ENCODE results near the gene DCAF10. TPM values are rescaled to one million over a fixed set of nuclear protein-coding genes. Genes with fewer than 3 reads are reported as not detected.

Gene DCAF10
- total RNA-seq, 2 experiments from 2014 or later: 7.2 to 7.5 TPM

DNA sequence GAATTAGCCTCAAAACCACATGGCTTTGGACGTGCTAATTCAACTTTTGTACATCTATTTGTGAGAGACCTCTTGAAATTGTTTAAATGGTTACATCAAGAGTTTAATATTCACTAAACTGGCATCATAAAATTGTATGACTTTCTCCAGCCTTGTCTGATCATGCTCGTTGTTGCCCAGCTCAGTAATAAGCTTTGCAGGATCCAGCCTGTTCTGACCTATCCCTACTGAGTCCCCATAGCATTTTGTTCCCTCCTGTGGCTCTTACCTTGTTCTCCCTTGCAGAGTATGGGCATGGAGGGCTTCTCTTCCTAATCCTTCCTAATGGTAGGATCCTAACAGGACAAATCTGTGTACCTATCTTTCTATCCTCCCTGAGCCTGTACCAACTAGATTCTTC, 22.1 kb upstream of the DCAF10 start:
- H3K9me3 Mint-ChIP-seq: no peaks in the 10 kb centered on the region
- Histone ChIP-seq H3K9me3 (ENCODE audit: control insufficient read depth in 1 of 2, insufficient read depth in 1 of 2, low read length in 2 of 2) (no peaks in the 10 kb centered on the region), H3K4me1 (ENCODE audit: insufficient read depth, low read length) (peaks cover 7% of the 10 kb centered on the region), H3K27me3 (ENCODE audit: control insufficient read depth in 1 of 2, insufficient read depth in 2 of 2, low read length in 2 of 2) (no peaks in the 10 kb centered on the region), H3K4me3 (ENCODE audit: low read length) (no peak overlapping the region), H3K27ac (ENCODE audit: low read depth in 1 of 2, low read length in 2 of 2) (no peak overlapping the region), H3K36me3 (ENCODE audit: insufficient read depth, low read length) (peaks cover 74% of the 10 kb centered on the region)
- no peak overlapping the region for H3K4me3 Mint-ChIP-seq
- ATAC-seq (ENCODE audit: poor library complexity) (no peak), DNase-seq (no peak)
- no peaks in the 10 kb centered on the region for H3K27me3 Mint-ChIP-seq
- ChIA-PET POLR2A (interaction anchor here (0.6 kb wide), 1 partner anchor 31 kb away, joined by 4 read pairs; no protein-coding TSS in a partner anchor), CTCF (interaction anchor here (0.7 kb wide), 1 partner anchor 19 kb away, joined by 3 read pairs; no protein-coding TSS in a partner anchor)
- peaks cover 84% of the 10 kb centered on the region for H3K36me3 Mint-ChIP-seq (ENCODE audit: low read depth)
- intact Hi-C loops (cut with DNase I, micrococcal nuclease): no loop called here
- TF ChIP-seq, protein P1, sequence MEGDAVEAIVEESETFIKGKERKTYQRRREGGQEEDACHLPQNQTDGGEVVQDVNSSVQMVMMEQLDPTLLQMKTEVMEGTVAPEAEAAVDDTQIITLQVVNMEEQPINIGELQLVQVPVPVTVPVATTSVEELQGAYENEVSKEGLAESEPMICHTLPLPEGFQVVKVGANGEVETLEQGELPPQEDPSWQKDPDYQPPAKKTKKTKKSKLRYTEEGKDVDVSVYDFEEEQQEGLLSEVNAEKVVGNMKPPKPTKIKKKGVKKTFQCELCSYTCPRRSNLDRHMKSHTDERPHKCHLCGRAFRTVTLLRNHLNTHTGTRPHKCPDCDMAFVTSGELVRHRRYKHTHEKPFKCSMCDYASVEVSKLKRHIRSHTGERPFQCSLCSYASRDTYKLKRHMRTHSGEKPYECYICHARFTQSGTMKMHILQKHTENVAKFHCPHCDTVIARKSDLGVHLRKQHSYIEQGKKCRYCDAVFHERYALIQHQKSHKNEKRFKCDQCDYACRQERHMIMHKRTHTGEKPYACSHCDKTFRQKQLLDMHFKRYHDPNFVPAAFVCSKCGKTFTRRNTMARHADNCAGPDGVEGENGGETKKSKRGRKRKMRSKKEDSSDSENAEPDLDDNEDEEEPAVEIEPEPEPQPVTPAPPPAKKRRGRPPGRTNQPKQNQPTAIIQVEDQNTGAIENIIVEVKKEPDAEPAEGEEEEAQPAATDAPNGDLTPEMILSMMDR (IDR thresholded peaks at IDR 0.05): no peak
- peaks cover 25% of the 10 kb centered on the region for H3K4me1 Mint-ChIP-seq (ENCODE audit: low read depth)
- H3K27ac Mint-ChIP-seq: no peak overlapping the region

DNA sequence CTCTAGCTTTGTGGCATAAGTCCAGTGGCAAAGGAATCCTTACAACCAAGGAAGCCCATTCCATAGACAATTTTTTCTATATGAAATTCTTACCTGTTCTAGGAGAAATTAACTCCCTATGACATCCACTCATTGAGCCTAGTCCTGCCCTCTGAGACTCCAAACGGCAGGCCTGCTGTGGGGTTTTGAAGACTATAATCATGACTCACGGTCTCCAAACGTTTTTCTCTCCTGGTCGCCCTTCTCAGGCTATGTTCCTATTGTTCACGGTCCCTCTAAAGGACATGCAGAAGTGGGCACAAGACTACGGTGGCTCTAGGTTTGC, 16.3 kb upstream of the DCAF10 start:
- POLR2A ChIA-PET: interaction anchor here (1.1 to 2.7 kb wide), 5 partner anchors 10 to 192 kb away, joined by 3 to 46 read pairs (median 6); partner anchors contain the start of genes DCAF10 and TOMM5
- CTCF ChIA-PET: interaction anchor here (2.0 kb wide), 1 partner anchor 11 kb away, joined by 5 read pairs; no protein-coding TSS in a partner anchor
- Mint-ChIP-seq H3K4me3 (peak overlapping the region; percentile 98), H3K4me1 (ENCODE audit: low read depth) (peaks cover 48% of the 10 kb centered on the region), H3K27ac (peak overlapping the region; percentile 95), H3K9me3 (no peaks in the 10 kb centered on the region), H3K27me3 (no peaks in the 10 kb centered on the region), H3K36me3 (ENCODE audit: low read depth) (peaks cover 51% of the 10 kb centered on the region)
- peaks cover 43% of the 10 kb centered on the region for H3K36me3 ChIP-seq (ENCODE audit: insufficient read depth, low read length)
- TF ChIP-seq, protein P1 (IDR thresholded peaks at IDR 0.05): no peak
- intact Hi-C loops (cut with DNase I, micrococcal nuclease): loop anchor here in 1 of 2 experiments (1.0 to 10.0 kb wide), 3 partner anchors 119 to 281 kb away; partner anchors contain the start of gene SHB
- peaks cover 23% of the 10 kb centered on the region for H3K4me1 ChIP-seq (ENCODE audit: insufficient read depth, low read length)
- peak overlapping the region; percentile 79 to 90 for H3K27ac ChIP-seq (ENCODE audit: low read depth in 1 of 2, low read length in 2 of 2)
- no peaks in the 10 kb centered on the region for H3K27me3 ChIP-seq (ENCODE audit: control insufficient read depth in 1 of 2, insufficient read depth in 2 of 2, low read length in 2 of 2)
- ATAC-seq (ENCODE audit: poor library complexity): no peak
- no peaks in the 10 kb centered on the region for H3K9me3 ChIP-seq (ENCODE audit: control insufficient read depth in 1 of 2, insufficient read depth in 1 of 2, low read length in 2 of 2)
- peak overlapping the region; percentile 94 for H3K4me3 ChIP-seq (ENCODE audit: low read length)
- DNase-seq: no peak

DNA sequence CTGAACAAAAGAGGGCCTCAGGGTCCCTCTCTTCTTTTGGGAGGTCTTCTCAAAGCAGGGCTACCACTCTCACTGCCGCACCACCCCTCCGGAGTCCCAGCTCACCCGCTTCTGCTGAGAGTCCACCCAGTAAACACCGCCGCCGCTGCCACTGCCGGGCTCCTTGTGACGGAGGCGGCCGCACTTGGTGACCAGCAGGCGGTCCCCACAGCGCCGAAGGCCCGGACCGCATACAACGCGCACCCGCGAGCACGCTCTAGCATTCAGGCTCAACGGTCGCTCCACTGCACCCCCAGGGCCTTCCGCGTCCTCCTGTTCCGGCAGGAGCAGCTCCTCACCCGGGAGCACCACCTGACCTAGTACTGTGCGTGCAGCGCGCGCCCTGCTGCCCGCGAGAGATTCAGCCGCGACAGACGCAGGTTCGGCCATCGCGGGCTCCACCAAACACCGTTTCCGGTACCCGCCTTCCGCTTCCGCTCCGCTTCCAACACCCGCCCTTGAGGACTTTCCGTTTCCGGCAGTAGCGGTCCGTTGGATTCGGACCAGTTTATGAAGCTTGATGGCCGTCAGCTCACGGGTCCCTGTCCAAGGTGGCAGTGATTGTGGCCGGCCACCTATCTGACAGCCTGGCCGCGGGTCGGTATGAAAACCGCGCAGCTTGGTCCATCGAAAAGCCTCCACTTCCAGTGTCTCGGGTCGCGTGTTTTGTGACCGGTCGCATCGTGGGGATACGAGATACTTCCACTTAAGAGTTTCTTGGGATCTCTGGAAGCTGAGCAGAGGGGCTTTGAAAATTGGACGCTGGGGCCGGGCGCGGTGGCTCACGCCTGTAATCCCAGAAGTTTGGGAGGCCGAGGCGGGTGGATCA, 15.7 kb upstream of the DCAF10 start, which contains the start of gene EXOSC3:
TSS of gene EXOSC3 (minus strand) at position 449 of the 868 bp plus-strand sequence. CDS start at position 429, 20 bp downstream.
- TF ChIP-seq, protein P1 (IDR thresholded peaks at IDR 0.05): no peak
- Mint-ChIP-seq H3K27ac (peak within 1 kb of the TSS; percentile 95), H3K36me3 (ENCODE audit: low read depth) (peaks cover 45% of the 10 kb centered on the region), H3K9me3 (no peaks in the 10 kb centered on the region), H3K4me3 (peak within 1 kb of the TSS; percentile 98), H3K27me3 (no peaks in the 10 kb centered on the region), H3K4me1 (ENCODE audit: low read depth) (peaks cover 48% of the 10 kb centered on the region)
- ATAC-seq (ENCODE audit: poor library complexity): peak; percentile 91
- Histone ChIP-seq H3K36me3 (ENCODE audit: insufficient read depth, low read length) (peaks cover 39% of the 10 kb centered on the region), H3K4me3 (ENCODE audit: low read length) (peak within 1 kb of the TSS; percentile 94), H3K27me3 (ENCODE audit: control insufficient read depth in 1 of 2, insufficient read depth in 2 of 2, low read length in 2 of 2) (no peaks in the 10 kb centered on the region), H3K27ac (ENCODE audit: low read depth in 1 of 2, low read length in 2 of 2) (peak within 1 kb of the TSS; percentile 79 to 90), H3K4me1 (ENCODE audit: insufficient read depth, low read length) (peaks cover 23% of the 10 kb centered on the region), H3K9me3 (ENCODE audit: control insufficient read depth in 1 of 2, insufficient read depth in 1 of 2, low read length in 2 of 2) (no peaks in the 10 kb centered on the region)
- intact Hi-C loops (cut with DNase I, micrococcal nuclease): loop anchor here (1.0 to 10.0 kb wide), 6 partner anchors 15 to 363 kb away; partner anchors contain the start of genes DCAF10 (in 2 of the 2), GRHPR (in 1 of the 2) and SHB (in 1 of the 2)
- ChIA-PET CTCF (interaction anchor here (0.7 to 2.0 kb wide), 3 partner anchors 12 to 193 kb away, joined by 3 to 7 read pairs (median 5); partner anchors contain the start of gene TOMM5), POLR2A (interaction anchor here (0.9 to 2.7 kb wide), 6 partner anchors 8 to 120 kb away, joined by 3 to 46 read pairs (median 6); partner anchors contain the start of gene DCAF10)
- peak; percentile 73 to 93 (median 80) for DNase-seq
